SU-DHL-6 (cell line): ENCODE measurements around the gene KDM5B.

Experiments
- H2AFZ ChIP-seq: fragments of 200-600 bp; sonication (generic); 2 replicates; pipeline ENCODE4 v1.6.1; 2014; ENCODE audit warnings: low read depth, mild to moderate bottlenecking, moderate library complexity, mixed read lengths, antibody characterized with exemption, low read length; ENCODE audit not compliant: severe bottlenecking
- H3F3A ChIP-seq: fragments of 200-600 bp; shearing (Covaris generic); 2 replicates; pipeline ENCODE4 v1.6.0; 2016; ENCODE audit warnings: antibody characterized with exemption, mild to moderate bottlenecking; ENCODE audit not compliant: insufficient read depth
- H3K27ac ChIP-seq: fragments of 200-600 bp; sonication (generic); 2 replicates; pipeline ENCODE4 v1.5.1; 2016; ENCODE audit warnings: low read depth, mild to moderate bottlenecking, low read length, moderate library complexity, mixed read lengths
- H3K27me3 ChIP-seq: fragments of 200-600 bp; sonication (generic), shearing (Covaris generic); 2 replicates; pipeline ENCODE4 v1.6.0; 2014; ENCODE audit warnings: mild to moderate bottlenecking, low read length
- H3K36me3 ChIP-seq: fragments of 200-600 bp; sonication (generic); 2 replicates; pipeline ENCODE4 v1.6.1; 2014; ENCODE audit warnings: mild to moderate bottlenecking, low read length, mixed read lengths
- H3K4me2 ChIP-seq: fragments of 300-600, 200-600 bp; shearing (Covaris generic), sonication (generic); 2 replicates; pipeline ENCODE4 v1.6.0; 2014; ENCODE audit warnings: low read length, low read depth, mild to moderate bottlenecking; ENCODE audit not compliant: poor library complexity, severe bottlenecking
- H3K4me3 ChIP-seq: fragments of 200-600 bp; sonication (generic); 2 replicates; pipeline ENCODE4 v1.5.1; 2014; ENCODE audit warnings: antibody characterized with exemption, low read length, mild to moderate bottlenecking, mixed read lengths; ENCODE audit not compliant: insufficient read depth, poor library complexity, severe bottlenecking
- H3K79me2 ChIP-seq: fragments of 200-600 bp; sonication (generic); 2 replicates; pipeline ENCODE4 v1.6.1; 2014; ENCODE audit warnings: mild to moderate bottlenecking, low read length, moderate library complexity; ENCODE audit not compliant: insufficient read depth
- H3K9ac ChIP-seq: fragments of 200-600 bp; sonication (generic); 2 replicates; pipeline ENCODE4 v1.7.0; 2014; ENCODE audit warnings: mild to moderate bottlenecking, low read length
- H3K9me2 ChIP-seq: fragments of 200-600 bp; sonication (generic); replicated peaks from 2 replicates; pipeline ENCODE4 v1.6.1; 2014; ENCODE audit warnings: low read length; ENCODE audit not compliant: insufficient read depth
- H3K9me3 ChIP-seq: fragments of 200-600 bp; sonication (generic); 2 replicates; pipeline ENCODE4 v1.6.1; 2014; ENCODE audit warnings: low read length, mixed read lengths; ENCODE audit not compliant: insufficient read depth
- H4K20me1 ChIP-seq: fragments of 200-600 bp; sonication (generic); 2 replicates; pipeline ENCODE4 v1.6.1; 2014; ENCODE audit warnings: low read depth, mild to moderate bottlenecking, antibody characterized with exemption, low read length, moderate library complexity, mixed read lengths
- EZH2phosphoT487 ChIP-seq: fragments of 200-600 bp; sonication (generic), shearing (Covaris generic); conservative IDR thresholded peaks from 2 replicates; pipeline ENCODE4 v1.6.1; 2018; ENCODE audit warnings: mild to moderate bottlenecking, antibody characterized with exemption, low read length, moderate library complexity, mixed read lengths
- TF ChIP-seq, protein P1 (sequence below): fragments of 200-600 bp; sonication (generic); IDR thresholded peaks from one replicate; pipeline ENCODE4 v1.5.1; 2017; ENCODE audit warnings: antibody characterized with exemption, mild to moderate bottlenecking, low read length, moderate library complexity; ENCODE audit not compliant: insufficient read depth, poor library complexity, severe bottlenecking

Gene KDM5B

DNA sequence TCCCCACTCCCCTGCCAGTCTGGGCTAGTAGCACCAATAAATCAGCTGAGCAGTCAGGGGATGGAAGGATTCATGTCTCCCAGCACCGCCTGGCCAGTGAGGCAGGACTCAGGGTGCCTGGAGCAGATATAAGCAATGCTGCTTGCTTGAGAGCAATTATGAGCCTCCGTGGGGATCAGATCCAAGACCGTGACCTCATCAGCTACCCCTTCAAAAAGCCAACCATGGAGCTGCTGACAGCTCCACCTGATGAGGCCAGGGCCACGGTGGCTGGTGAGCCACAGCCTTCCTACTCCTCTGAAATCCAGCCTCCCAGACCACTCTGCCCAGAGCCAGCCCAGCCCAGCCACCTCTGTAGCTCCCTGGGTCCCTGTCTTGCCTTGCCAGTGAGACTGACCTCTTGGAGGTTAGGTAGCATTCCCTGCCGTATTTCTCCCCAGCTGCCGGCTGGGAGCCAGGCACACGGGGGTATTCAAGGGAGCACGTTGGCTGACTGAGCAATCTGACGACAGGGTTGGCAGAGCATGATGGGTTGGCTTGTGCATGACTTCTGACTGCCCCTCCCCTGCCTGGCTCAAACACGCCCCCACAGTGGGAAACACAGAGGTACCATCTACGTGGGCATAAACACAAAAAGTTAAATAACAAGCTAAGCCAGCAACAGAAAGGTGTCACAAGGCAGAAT lies 126.3 kb downstream of the KDM5B start:
- TF ChIP-seq EZH2phosphoT487: no peak
- TF ChIP-seq, protein P1, sequence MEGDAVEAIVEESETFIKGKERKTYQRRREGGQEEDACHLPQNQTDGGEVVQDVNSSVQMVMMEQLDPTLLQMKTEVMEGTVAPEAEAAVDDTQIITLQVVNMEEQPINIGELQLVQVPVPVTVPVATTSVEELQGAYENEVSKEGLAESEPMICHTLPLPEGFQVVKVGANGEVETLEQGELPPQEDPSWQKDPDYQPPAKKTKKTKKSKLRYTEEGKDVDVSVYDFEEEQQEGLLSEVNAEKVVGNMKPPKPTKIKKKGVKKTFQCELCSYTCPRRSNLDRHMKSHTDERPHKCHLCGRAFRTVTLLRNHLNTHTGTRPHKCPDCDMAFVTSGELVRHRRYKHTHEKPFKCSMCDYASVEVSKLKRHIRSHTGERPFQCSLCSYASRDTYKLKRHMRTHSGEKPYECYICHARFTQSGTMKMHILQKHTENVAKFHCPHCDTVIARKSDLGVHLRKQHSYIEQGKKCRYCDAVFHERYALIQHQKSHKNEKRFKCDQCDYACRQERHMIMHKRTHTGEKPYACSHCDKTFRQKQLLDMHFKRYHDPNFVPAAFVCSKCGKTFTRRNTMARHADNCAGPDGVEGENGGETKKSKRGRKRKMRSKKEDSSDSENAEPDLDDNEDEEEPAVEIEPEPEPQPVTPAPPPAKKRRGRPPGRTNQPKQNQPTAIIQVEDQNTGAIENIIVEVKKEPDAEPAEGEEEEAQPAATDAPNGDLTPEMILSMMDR: no peak
- Histone ChIP-seq H3F3A (no peaks in the 10 kb centered on the region), H3K36me3 (no peaks in the 10 kb centered on the region), H3K4me2 (no peak overlapping the region), H3K27me3 (no peaks in the 10 kb centered on the region), H3K9me2 (no peaks in the 10 kb centered on the region), H2AFZ (no peak overlapping the region), H3K9ac (no peak overlapping the region), H4K20me1 (no peaks in the 10 kb centered on the region), H3K79me2 (no peaks in the 10 kb centered on the region), H3K27ac (no peak overlapping the region), H3K4me3 (no peak overlapping the region), H3K9me3 (no peaks in the 10 kb centered on the region)

DNA sequence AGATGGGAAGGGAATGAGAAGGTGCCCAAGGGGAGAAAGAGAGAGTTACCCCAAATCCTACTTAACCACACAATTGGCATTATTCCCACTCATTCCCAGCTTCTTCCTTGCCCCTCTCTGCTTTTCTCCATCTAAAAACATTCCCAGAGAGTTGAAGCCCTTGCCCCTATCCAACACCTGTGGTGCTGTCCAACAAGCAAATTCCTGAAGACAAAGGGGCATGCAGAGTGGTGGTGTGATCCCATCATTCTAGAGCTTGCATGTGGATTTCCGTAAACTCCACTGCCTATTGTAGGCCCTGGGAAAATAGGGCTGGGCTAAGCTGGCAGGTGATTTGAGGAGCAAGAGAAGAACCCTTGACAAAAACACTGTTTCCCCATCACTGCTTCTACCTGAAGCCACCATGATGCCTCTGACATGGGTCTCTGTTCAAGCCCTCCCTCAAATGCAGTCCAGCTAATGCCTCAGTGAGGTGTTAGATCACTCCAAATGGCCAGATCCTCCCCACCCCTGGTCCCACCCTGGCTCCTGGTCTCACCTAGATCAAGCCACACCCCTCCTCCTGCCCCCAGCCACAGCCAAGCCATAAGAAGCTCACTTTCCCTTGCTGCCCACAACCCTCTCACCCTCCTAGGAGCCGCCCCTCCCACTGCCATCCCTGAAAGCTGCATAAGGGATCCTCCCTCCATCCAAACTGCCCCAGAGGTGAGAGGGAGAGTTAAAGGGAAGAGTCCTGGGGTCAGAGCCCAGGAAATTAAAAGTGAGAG lies 127.5 kb downstream of the KDM5B start:
- Histone ChIP-seq H3K9me3 (no peaks in the 10 kb centered on the region), H3K9ac (no peak overlapping the region), H2AFZ (no peak overlapping the region), H3K79me2 (no peaks in the 10 kb centered on the region), H3K27me3 (no peaks in the 10 kb centered on the region), H3K4me3 (no peak overlapping the region), H3F3A (no peaks in the 10 kb centered on the region), H3K4me2 (no peak overlapping the region), H3K27ac (no peak overlapping the region), H4K20me1 (no peaks in the 10 kb centered on the region), H3K9me2 (no peaks in the 10 kb centered on the region), H3K36me3 (no peaks in the 10 kb centered on the region)
- TF ChIP-seq, protein P1: no peak
- TF ChIP-seq EZH2phosphoT487: no peak

DNA sequence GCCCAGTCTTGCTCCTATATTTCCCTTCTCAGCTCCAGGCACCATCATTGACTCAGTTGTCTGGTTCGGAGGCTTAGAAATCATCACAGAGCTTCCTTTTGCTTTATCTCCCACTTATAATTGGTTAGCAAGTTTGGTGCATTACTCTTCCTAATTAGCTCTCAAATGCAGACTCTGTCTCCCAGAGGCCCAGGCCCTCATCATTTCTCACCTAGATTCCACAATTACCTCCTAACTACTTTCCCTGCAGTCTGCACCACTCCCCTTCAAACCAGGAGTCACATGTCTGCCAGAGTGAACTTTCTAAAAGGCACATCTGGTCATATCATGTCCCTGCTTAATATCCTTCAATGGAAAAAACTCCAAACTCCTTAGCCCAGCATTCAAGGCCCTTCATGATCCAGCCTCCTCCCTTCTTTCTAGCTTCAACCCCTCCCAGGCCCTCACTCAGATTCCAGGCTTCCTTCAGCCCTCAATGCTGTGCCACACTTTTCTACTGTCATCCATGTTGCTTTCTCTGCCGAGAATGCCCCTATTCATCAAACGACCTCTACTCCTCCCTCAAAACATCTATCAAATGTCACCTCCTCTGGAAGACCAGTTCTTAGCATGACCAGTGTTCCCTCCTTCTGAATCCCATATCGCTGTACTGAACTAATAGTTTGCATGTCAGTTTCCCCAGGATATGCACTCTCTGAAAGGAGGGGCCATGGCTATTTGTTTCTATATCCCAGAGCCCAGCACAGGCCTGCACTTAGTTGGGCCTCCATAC lies 128.6 kb downstream of the KDM5B start:
- Histone ChIP-seq H3K36me3 (no peaks in the 10 kb centered on the region), H3K9ac (no peak overlapping the region), H3K4me3 (no peak overlapping the region), H3K4me2 (no peak overlapping the region), H3K27me3 (no peaks in the 10 kb centered on the region), H2AFZ (no peak overlapping the region), H3K9me3 (no peaks in the 10 kb centered on the region), H3F3A (no peaks in the 10 kb centered on the region), H3K27ac (no peak overlapping the region), H3K79me2 (no peaks in the 10 kb centered on the region), H4K20me1 (no peaks in the 10 kb centered on the region), H3K9me2 (no peaks in the 10 kb centered on the region)
- TF ChIP-seq, protein P1: no peak
- no peak for TF ChIP-seq EZH2phosphoT487
